Activated T-cell treated with anti-CD3 and anti-CD28 coated beads, Interleukin-2, amount 50 U/mL, for 72 hours (primary cell): Measurements from ENCODE around the gene ABCA9. TPM values are rescaled to one million over a fixed set of nuclear protein-coding genes. Genes with fewer than 3 reads are reported as not detected.
"Not testable (repeated sequence)": the region's sequence is repeated elsewhere in the genome, so short reads cannot be mapped to it uniquely, and the experiment has no call there.

Source experiments
- ATAC-seq, 2 donors: fragments of 150-1000 bp; cut with Tn5 transposase; replicated peaks in 1 of 2; 2 replicates each; pipeline ENCODE4 v1.10.0; 2021; ENCODE audit warnings: moderate library complexity in 2 of 2, mild to moderate bottlenecking in 1 of 2
- DNase-seq, 2 donors: peaks; one replicate each; pipeline ENCODE4 v3.0.0; 2021 to 2022; ENCODE audit warnings: mixed read lengths in 1 of 2
- H3K27ac Mint-ChIP-seq: one replicate; pipeline ENCODE4 v1.8.0; 2022; ENCODE audit warnings: mild to moderate bottlenecking, moderate library complexity, mixed read lengths
- H3K27me3 Mint-ChIP-seq: one replicate; pipeline ENCODE4 v1.8.0; 2022; ENCODE audit warnings: low read depth, mixed read lengths
- H3K36me3 Mint-ChIP-seq, 2 donors: one replicate each; pipeline ENCODE4 v1.8.0; 2022; ENCODE audit warnings: mixed read lengths in 2 of 2, mild to moderate bottlenecking in 1 of 2; ENCODE audit not compliant: insufficient read depth in 2 of 2
- H3K4me1 Mint-ChIP-seq: one replicate; pipeline ENCODE4 v1.8.0; 2022; ENCODE audit warnings: low read depth, mixed read lengths
- H3K4me3 Mint-ChIP-seq, 2 donors: one replicate each; pipeline ENCODE4 v1.8.0; 2022; ENCODE audit warnings: mild to moderate bottlenecking in 2 of 2, mixed read lengths in 2 of 2, moderate library complexity in 2 of 2
- H3K9me3 Mint-ChIP-seq, 2 donors: one replicate each; pipeline ENCODE4 v1.8.0; 2022; ENCODE audit warnings: mixed read lengths in 2 of 2
- total RNA-seq, 2 donors: library from RNA; stranded (reverse); gene quantifications; one replicate each; pipeline ENCODE4 v1.2.3, GENCODE V29; 2022

ABCA9 gene
- total RNA-seq, 2 donors from 2014 or later = 0.09 to 0.17 TPM

DNA sequence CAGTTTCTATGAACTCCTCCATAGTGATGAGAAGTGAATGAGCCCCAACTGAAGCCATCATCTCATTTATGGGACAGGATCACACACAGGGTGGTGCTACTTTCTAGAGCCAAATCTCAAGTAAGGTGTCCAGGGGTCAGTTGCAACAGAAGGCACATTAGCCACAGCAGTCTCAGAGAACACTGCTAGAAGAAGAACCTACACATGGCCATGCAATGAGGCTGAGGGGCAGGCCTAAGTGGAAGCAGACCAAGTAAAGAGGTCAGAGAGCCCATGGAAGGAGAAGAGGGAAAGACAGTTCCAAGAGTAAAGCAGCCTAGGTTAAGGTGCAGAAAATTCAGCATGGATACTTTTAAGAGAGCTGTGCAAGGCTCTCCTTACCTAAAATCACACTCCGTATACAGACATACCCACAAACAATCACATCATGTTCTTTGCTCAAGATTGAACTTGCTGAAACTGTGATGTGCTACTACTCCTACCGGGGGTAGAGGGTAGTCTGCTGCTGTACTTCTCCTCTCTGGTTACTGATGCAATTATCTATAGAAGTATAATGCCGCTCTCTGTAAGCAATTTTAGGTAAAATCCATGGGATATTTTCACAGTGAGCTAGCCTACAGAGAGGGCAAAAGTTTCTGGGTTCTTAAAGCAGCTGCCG lies 107.3 kb downstream of the ABCA9 start:
- no peak overlapping the region for H3K4me3 Mint-ChIP-seq

DNA sequence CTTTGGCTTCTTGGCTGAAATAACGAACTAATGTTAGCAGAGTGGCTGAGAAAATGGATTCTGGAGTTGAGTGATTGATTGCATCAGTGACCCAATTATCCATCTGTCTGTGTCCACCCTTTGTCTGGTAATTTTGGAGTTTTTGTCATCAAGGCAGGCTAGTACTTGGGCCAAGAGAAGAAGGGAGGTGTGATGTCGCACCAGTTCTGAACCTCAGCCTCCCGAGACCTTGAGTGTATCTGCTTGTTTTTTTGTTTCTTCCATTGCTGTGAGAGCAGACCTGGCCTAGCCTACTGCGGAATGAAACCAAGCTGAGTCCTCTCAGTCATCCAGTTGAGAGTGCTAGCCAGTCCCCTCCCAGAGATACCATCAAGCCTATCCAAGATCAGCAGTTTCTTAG lies 110.0 kb downstream of the ABCA9 start:
- no peaks in the 10 kb centered on the region for H3K4me1 Mint-ChIP-seq
- no peak for DNase-seq
- H3K4me3 Mint-ChIP-seq = no peak overlapping the region
- H3K27ac Mint-ChIP-seq = no peak overlapping the region
- H3K36me3 Mint-ChIP-seq = no peaks in the 10 kb centered on the region
- no peak for ATAC-seq
- no peaks in the 10 kb centered on the region for H3K27me3 Mint-ChIP-seq
- H3K9me3 Mint-ChIP-seq = no peaks in the 10 kb centered on the region

More for the DNA sequence above, 107.3 kb downstream of the ABCA9 start:
- Mint-ChIP-seq H3K4me1 (no peaks in the 10 kb centered on the region), H3K36me3 (no peaks in the 10 kb centered on the region), H3K27me3 (no peaks in the 10 kb centered on the region), H3K9me3 (no peaks in the 10 kb centered on the region), H3K27ac (no peak overlapping the region)
- no peak for DNase-seq
- no peak for ATAC-seq

DNA sequence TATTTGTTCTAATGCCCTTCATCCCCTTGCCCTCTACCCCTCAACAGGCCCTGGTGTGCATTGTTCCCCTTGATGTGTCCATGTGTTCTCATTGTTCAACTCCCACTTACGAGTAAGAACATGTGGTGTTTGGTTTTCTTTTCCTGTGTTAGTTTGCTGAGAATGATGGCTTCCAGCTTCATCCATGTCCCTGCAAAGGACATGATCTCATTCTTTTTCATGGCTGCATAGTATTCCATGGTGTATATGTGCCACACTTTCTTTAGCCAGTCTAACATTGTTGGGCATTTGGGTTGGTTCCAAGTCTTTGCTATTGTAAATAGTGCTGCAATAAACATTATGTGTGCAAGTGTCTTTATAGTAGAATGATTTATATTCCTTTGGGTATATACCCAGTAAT lies 112.9 kb downstream of the ABCA9 start:
- H3K27ac Mint-ChIP-seq, H3K4me3 Mint-ChIP-seq, DNase-seq, H3K4me1 Mint-ChIP-seq, ATAC-seq, H3K36me3 Mint-ChIP-seq, H3K27me3 Mint-ChIP-seq, H3K9me3 Mint-ChIP-seq: not testable (repeated sequence)

DNA sequence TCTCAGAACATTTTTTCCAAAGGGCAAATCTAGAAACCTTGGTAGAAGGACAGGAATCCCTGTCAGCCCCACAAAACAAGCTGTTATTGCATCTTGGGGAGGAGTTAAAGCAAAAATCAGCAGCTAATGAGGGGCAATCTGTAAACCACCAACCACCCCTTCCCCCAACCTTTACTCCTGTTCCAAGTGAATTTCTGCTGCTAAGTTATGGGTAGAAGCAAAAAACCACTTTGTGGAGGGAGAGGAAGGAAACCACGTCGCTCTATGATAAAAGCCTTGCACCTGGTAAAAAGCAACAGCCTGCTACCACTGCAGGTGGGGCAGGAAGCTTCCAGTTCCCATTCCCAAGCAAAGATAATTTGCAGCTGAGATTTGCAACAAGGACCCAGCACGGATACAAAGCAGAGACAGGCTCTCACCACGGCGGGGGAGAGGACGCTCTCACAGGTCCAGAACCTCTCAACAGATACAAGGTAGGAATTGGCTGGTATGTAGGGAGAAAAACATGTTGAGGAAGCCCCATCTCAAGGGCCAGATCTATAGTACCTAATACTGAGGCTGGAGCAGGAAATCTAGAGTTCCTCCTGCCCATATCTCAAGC lies 116.2 kb downstream of the ABCA9 start:
- Mint-ChIP-seq H3K9me3 (no peaks in the 10 kb centered on the region), H3K27ac (no peak overlapping the region), H3K36me3 (no peaks in the 10 kb centered on the region), H3K4me1 (no peaks in the 10 kb centered on the region), H3K4me3 (no peak overlapping the region), H3K27me3 (no peaks in the 10 kb centered on the region)
- ATAC-seq (no peak), DNase-seq (no peak)

DNA sequence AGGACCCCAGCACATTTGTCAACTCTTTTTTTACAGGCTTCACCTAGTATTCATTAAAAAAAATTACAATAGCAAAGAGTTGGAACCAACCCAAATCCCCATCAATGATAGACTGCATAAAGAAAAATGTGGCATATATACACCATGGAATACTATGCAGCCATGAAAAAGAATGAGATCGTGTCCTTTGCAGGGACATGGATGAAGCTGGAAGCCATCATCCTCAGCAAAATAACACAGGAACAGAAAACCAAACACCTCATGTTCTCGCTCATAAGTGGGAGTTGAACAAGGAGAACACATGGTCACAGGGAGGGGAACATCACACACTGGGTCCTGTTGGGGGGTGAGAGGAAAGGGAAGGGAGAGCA lies 116.9 kb downstream of the ABCA9 start:
- not testable (repeated sequence) for H3K27ac Mint-ChIP-seq, H3K9me3 Mint-ChIP-seq, H3K4me3 Mint-ChIP-seq, H3K36me3 Mint-ChIP-seq, ATAC-seq, DNase-seq, H3K4me1 Mint-ChIP-seq, H3K27me3 Mint-ChIP-seq

DNA sequence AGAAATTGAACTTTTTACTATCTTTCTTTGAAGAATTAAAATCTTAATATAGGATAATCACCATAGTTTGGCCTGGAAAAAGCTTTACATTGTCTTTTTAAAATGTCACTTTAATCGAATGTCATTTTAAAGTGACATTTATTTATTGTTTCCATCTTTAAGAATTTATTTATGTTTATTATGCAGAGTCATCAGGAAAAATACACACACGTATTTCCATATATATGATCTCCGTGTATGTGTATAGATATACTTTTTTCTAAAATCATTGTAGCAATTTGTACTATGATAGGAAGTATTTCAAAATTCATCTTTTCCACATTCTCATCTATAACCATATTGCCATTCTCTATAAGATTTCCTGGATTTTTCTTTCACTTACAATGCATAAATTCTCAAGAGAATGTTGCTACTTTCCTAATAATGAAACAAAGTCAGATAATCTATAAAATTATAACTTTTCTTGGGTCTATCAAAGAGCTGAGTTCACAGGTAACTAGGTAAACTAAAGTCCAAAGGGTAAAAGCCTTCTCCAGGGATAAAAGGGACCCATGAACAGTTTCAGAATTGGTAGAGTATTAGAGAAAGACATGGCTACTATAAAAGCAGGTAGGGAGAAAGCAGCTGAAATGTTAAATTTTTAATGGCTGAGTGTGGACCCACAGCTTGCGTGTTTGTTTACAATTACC lies 117.5 kb downstream of the ABCA9 start:
- no peak overlapping the region for H3K27ac Mint-ChIP-seq
- DNase-seq (no peak), ATAC-seq (no peak)
- H3K4me1 Mint-ChIP-seq = no peaks in the 10 kb centered on the region
- no peaks in the 10 kb centered on the region for H3K36me3 Mint-ChIP-seq
- H3K27me3 Mint-ChIP-seq = no peaks in the 10 kb centered on the region
- H3K9me3 Mint-ChIP-seq = no peaks in the 10 kb centered on the region
- no peak overlapping the region for H3K4me3 Mint-ChIP-seq

DNA sequence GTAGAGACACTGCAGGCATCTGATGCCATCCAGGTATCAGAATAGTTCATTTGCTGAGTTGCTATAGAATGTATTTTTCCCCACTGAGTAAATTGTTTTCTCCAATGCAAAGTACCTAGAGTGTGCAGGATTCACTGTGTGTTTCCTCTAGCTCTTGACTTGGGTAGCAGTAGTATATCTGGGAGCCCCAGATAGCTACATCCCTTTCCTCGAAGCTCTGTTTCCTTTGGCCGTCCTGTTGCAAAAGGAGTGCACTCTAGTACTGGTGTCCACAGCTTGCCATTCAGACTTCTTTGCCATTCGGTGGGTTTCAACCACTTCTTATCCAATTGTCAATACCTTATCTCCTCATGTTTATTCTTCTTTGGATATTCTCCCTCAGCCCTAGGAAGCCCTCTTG lies 118.3 kb downstream of the ABCA9 start:
- no peak overlapping the region for H3K27ac Mint-ChIP-seq
- no peak for DNase-seq
- H3K36me3 Mint-ChIP-seq = no peaks in the 10 kb centered on the region

DNA sequence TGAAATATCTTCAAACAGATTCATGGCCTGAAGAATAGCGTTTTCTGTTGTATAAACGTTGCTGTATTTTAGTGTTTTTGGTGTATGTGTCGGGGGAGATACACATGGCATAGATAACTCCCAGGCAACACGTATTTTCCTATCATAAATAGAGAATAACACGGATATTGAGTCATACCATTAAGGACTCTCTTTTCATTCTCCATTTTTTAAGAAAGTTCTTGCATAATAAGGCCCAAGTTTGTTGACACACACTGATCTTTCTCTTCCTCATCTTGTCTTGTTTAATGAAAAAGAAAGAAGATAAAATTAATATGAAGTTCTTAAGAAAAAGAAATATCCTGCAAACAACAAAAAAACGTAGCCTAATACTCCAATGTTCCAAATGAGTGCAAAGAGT lies 119.0 kb downstream of the ABCA9 start:
- no peaks in the 10 kb centered on the region for H3K27me3 Mint-ChIP-seq
- ATAC-seq = no peak
- no peak overlapping the region for H3K27ac Mint-ChIP-seq
- no peak for DNase-seq
- H3K4me1 Mint-ChIP-seq = no peaks in the 10 kb centered on the region
- no peak overlapping the region for H3K4me3 Mint-ChIP-seq
- H3K36me3 Mint-ChIP-seq = no peaks in the 10 kb centered on the region
- no peaks in the 10 kb centered on the region for H3K9me3 Mint-ChIP-seq

More for the DNA sequence above, 118.3 kb downstream of the ABCA9 start:
- H3K9me3 Mint-ChIP-seq = no peaks in the 10 kb centered on the region
- no peak for ATAC-seq
- no peaks in the 10 kb centered on the region for H3K27me3 Mint-ChIP-seq
- no peaks in the 10 kb centered on the region for H3K4me1 Mint-ChIP-seq
- no peak overlapping the region for H3K4me3 Mint-ChIP-seq

DNA sequence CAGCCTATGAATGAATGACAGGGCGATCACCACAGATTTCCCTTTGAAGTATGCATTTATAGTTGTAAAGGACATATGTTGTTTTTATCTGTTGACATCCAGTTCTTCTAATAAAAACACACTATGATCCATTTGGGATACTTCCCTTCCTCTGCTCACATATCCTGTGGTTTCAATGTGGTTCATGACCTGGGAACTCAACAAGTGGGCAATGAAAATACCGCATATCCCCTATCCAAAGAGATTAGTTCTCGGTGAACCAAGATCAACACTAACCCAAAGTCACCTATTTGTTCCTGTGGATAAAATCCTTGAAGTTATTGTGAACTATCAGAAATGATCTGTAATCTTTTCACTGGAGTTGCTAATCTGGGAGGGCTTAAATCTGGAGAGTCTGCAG lies 121.5 kb downstream of the ABCA9 start:
- no peaks in the 10 kb centered on the region for H3K36me3 Mint-ChIP-seq
- H3K27ac Mint-ChIP-seq = no peak overlapping the region
- ATAC-seq (no peak), DNase-seq (no peak)
- H3K27me3 Mint-ChIP-seq = no peaks in the 10 kb centered on the region
- H3K4me1 Mint-ChIP-seq = no peaks in the 10 kb centered on the region
- no peaks in the 10 kb centered on the region for H3K9me3 Mint-ChIP-seq
- H3K4me3 Mint-ChIP-seq = no peak overlapping the region

DNA sequence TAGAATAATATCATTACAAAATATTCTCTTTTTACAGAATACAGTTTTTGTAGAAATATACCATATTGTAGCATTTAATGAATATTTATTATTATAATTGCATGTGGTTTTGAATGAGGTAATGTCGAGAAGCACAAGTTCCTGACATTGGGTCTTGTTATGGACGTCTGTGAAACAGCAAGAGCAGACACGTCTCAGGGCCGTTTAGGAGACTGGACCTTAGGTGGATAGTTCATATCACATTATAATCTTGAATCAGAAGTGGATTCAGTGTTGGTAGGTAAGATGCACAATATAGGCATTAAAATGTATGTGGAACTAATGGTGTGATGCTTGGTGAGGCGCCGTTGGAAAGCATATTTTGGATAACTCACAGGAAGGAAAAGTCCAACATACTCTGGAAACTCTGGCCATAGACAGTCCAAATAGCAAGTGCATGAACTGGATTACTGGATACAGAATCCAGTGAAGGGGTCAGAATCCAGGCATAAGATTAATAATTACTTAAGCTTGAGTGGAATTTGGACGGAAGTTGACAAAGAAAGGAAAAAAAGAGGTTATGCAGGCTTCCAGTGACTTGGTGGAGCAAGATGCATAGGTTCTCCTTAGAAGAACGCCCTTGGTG lies 122.7 kb downstream of the ABCA9 start:
- Mint-ChIP-seq H3K4me3 (no peak overlapping the region), H3K36me3 (no peaks in the 10 kb centered on the region), H3K27me3 (no peaks in the 10 kb centered on the region), H3K4me1 (no peaks in the 10 kb centered on the region), H3K9me3 (no peaks in the 10 kb centered on the region), H3K27ac (no peak overlapping the region)
- DNase-seq = no peak
- no peak for ATAC-seq

DNA sequence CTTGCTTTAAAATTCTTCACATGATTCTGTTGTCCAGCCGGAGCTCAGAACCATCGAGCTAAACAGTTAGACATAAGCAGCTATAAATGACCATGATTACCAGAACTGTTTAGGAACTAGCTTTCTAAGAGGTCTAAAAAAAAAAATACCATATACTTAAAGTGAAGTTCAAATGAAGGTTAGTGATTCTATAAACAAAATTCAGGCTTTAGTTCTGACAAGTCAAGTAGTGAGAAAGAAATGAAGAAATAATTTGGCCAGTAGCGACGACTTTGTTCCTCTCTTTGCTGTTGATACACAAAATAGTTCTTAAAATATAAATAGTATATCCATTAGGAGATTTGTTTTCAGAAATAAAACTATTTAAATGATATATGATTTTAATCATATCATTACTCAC lies 133.2 kb downstream of the ABCA9 start:
- ATAC-seq (no peak), DNase-seq (no peak)
- Mint-ChIP-seq H3K27me3 (no peaks in the 10 kb centered on the region), H3K27ac (no peak overlapping the region), H3K9me3 (no peaks in the 10 kb centered on the region), H3K36me3 (no peaks in the 10 kb centered on the region), H3K4me1 (no peaks in the 10 kb centered on the region), H3K4me3 (no peak overlapping the region)

DNA sequence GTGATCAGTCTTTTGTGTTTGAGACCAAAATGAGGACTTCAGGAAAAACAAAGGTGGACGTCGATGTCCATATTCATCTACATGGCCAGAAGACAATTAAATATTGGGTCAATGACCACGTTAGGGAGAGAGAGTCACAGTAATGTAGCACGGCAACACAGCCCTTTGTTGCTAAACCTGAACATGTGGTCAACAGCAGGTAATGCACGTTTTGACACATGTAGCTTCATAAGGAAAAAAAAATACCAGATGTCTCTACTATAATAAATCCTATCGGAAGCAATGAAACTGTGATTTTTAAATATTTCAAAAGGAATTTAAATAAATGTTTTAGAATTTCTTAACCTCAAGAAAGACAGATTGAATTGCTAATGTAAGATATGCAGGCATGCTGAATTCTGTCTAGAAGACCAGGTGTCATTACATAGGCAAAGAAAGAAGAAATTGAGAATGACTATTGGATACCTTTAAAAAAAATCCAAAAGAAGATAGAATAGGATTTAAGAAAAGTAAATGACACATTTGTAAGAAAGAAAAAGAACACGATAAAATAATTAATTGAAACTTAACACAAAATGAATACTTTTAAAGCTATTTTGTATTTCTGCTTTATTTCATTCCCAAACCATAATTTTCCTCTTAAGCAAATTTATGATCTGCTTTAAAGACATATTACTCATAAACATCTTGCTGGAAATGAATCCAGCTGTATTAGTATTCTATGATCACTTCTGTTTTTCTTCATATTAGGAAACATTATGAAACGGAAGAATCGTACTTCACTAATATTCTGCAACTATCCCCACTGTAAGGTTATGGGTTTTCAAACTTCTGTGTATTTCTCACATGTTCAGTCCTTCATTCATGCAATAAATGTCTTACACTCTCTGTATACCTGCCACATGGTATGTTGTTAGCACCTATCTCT lies 135.7 kb downstream of the ABCA9 start:
- DNase-seq (no peak), ATAC-seq (no peak)
- no peak overlapping the region for H3K4me3 Mint-ChIP-seq
- no peaks in the 10 kb centered on the region for H3K9me3 Mint-ChIP-seq
- H3K4me1 Mint-ChIP-seq = no peaks in the 10 kb centered on the region
- no peaks in the 10 kb centered on the region for H3K27me3 Mint-ChIP-seq
- H3K27ac Mint-ChIP-seq = no peak overlapping the region
- H3K36me3 Mint-ChIP-seq = no peaks in the 10 kb centered on the region
